Testis (tissue), 3 donors: Measurements from ENCODE around the gene SPAM1. TPM values are rescaled to one million over a fixed set of nuclear protein-coding genes. Genes with fewer than 3 reads are reported as not detected.

Source experiments
- DNase-seq: peaks from one replicate; pipeline ENCODE4 v3.0.0-alpha.2; 2019
- H3K27ac ChIP-seq, 2 donors: fragments of 200-600 bp; sonication (generic); one replicate each; pipeline ENCODE4 v1.5.1; 2019
- H3K27me3 ChIP-seq: fragments of 200-600 bp; sonication (generic); one replicate; pipeline ENCODE4 v1.5.1; 2019
- H3K36me3 ChIP-seq: fragments of 200-600 bp; sonication (generic); one replicate; pipeline ENCODE4 v1.5.1; 2017; ENCODE audit warnings: low read depth; ENCODE audit errors: missing control alignments
- H3K4me1 ChIP-seq: fragments of 200-600 bp; sonication (generic); one replicate; pipeline ENCODE4 v1.5.1; 2019
- H3K4me3 ChIP-seq, 2 donors: fragments of 200-600 bp; sonication (generic); one replicate each; pipeline ENCODE4 v1.5.1; 2017 to 2019
- H3K9me3 ChIP-seq: fragments of 200-600 bp; sonication (generic); one replicate; pipeline ENCODE4 v1.5.1; 2017
- CTCF ChIP-seq, 3 experiments: fragments of 450-650 bp in 2 of 3; fragments of 200-600 bp in 1 of 3; sonication (generic) in 1 of 3; IDR thresholded peaks; one replicate each; pipeline ENCODE4 v1.5.1; 2016 to 2019; ENCODE audit warnings: antibody characterized with exemption in 3 of 3, mild to moderate bottlenecking in 2 of 3, moderate library complexity in 1 of 3
- POLR2A ChIP-seq: fragments of 450-650 bp; IDR thresholded peaks from one replicate; pipeline ENCODE4 v1.6.1; 2017; ENCODE audit warnings: antibody characterized with exemption, mild to moderate bottlenecking, moderate library complexity
- WGBS, 2 donors: methylation state at CpG; one replicate each; pipeline ENCODE4 v1.1.5; 2018; 5-methylcytosine and 5-hydroxymethylcytosine counted together
- intact Hi-C: fragments of 100-400 bp; cut with DNase I; formaldehyde crosslinking; loops from one replicate; pipeline ENCODE4 v1.15.1; 2023; ENCODE audit warnings: low total_unique reads
- polyA plus RNA-seq: library from polyadenylated mRNA; stranded (reverse); fragments of 350-450 nt; fragmentation: Illumina TruSeq; extraction: RNeasy Lipid Tissue Mini Kit (QIAGEN cat#74804); gene quantifications from one replicate; pipeline ENCODE4 v1.2.3, GENCODE V29; 2014; ENCODE audit warnings: low read depth, low replicate concordance; ENCODE audit not compliant: insufficient read depth
- total RNA-seq, 2 donors: library from RNA; depleted of rRNA; stranded (reverse); fragments of >200 nt; gene quantifications; one replicate each; pipeline ENCODE4 v1.2.3, GENCODE V29; 2016

Gene SPAM1
- total and polyA plus RNA-seq, 3 donors from 2014 or later: 3.9 to 18.1 (median 9.4) TPM

DNA sequence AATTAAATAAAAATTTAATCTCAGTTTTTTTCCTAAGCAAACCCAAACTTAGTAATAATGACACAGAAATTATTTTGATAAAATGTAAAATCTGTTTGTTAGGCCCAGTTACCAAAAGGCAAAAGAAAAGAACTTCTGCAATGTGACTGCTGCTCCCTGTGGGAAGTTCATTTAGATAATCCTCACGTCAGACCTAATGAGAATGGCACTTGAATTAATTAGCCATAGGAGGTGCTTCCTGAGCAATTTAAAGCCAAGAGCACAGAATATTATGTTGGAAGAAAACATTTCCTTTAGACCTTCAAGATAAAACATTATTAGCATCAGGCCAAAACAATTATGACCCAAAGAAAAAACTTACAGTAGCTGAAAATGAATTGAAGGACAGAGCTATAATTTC, 19.4 kb downstream of the SPAM1 start:
- DNase-seq: no peak
- WGBS, 2 donors: 31 to 44% methylated on average over 1 of the region's 1 CpG
- no peaks in the 10 kb centered on the region for H3K9me3 ChIP-seq
- H3K4me3 ChIP-seq: no peak overlapping the region
- TF ChIP-seq CTCF (IDR thresholded peaks at IDR 0.05) (no peak), POLR2A (no peak)
- no peaks in the 10 kb centered on the region for H3K27me3 ChIP-seq
- no peak overlapping the region for H3K27ac ChIP-seq
- no peaks in the 10 kb centered on the region for H3K36me3 ChIP-seq
- no peaks in the 10 kb centered on the region for H3K4me1 ChIP-seq
- intact Hi-C loops: no loop called here

GRCh38 chr7:123945938-123946337, 20.9 kb downstream of the SPAM1 start:
- no peaks in the 10 kb centered on the region for H3K9me3 ChIP-seq
- WGBS, 2 donors: 65 to 75% methylated on average over 1 of the region's 1 CpG
- intact Hi-C loops: no loop called here
- no peak for TF ChIP-seq POLR2A
- no peak for TF ChIP-seq CTCF (IDR thresholded peaks at IDR 0.05)
- DNase-seq: no peak
- H3K36me3 ChIP-seq: no peaks in the 10 kb centered on the region
- H3K27ac ChIP-seq: no peak overlapping the region
- no peaks in the 10 kb centered on the region for H3K4me1 ChIP-seq
- H3K27me3 ChIP-seq: no peaks in the 10 kb centered on the region
- no peak overlapping the region for H3K4me3 ChIP-seq

- WGBS, 2 donors: 90 to 93% methylated on average over 4 of the region's 4 CpGs
- TF ChIP-seq POLR2A (no peak), CTCF (IDR thresholded peaks at IDR 0.05) (no peak)
- Histone ChIP-seq H3K27me3 (no peaks in the 10 kb centered on the region), H3K4me1 (no peaks in the 10 kb centered on the region), H3K27ac (no peak overlapping the region), H3K36me3 (no peaks in the 10 kb centered on the region), H3K4me3 (no peak overlapping the region), H3K9me3 (no peaks in the 10 kb centered on the region)
- intact Hi-C loops: no loop called here
- no peak for DNase-seq
Observed at GRCh38 chr7:123948136-123948535, 23.1 kb downstream of the SPAM1 start.

DNA sequence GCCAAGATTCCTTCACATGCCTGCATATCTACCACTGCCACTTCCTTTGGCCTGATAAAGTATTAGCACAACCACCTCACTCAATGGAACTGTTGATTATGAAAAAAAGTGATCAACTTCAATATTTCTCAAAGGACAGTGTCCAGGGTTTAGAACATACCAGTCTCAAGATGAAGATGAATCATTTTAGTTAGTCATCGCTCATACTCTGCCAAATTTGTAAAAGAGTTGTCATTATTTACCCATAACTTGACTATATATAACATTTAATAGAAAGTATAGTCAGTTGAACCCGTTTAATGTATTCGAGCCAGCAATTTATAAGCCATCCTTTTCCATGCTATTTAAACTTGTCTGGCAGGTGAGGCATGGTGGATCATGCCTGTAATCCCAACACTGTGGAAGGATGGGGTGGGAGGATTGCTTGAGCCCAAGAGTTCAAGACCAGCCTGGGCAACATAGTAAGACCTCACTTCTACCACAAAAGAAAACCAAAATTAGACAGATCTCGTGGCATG, 33.2 kb downstream of the SPAM1 start:
- no peak for DNase-seq
- H3K27me3 ChIP-seq: no peaks in the 10 kb centered on the region
- H3K27ac ChIP-seq: no peak overlapping the region
- H3K4me3 ChIP-seq: no peak overlapping the region
- whole genome bisulfite sequencing, 2 donors: 89 to 93% methylated on average over 4 of the region's 4 CpGs
- H3K9me3 ChIP-seq: no peaks in the 10 kb centered on the region
- intact Hi-C loops: no loop called here
- H3K36me3 ChIP-seq: no peaks in the 10 kb centered on the region
- H3K4me1 ChIP-seq: no peaks in the 10 kb centered on the region
- TF ChIP-seq POLR2A (no peak), CTCF (IDR thresholded peaks at IDR 0.05) (no peak)

DNA sequence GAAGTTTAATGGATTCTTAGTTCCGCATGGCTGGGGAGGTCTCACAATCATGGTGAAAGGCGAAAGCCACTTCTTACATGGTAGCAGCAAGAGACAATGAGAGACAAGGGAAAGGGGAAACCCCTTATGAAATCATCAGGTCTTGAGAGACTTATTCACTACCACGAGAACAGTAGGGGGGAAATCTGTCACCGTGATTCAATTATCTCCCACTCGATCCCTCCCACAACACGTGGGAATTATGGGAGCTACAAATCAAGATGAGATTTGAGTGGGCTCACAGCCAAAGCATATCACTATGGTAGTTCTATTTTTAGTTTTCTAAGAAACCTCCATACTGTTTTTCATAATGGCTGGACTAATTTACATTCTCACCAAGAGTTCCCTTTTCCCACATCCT, 36.7 kb downstream of the SPAM1 start:
- no peak overlapping the region for H3K4me3 ChIP-seq
- no peaks in the 10 kb centered on the region for H3K27me3 ChIP-seq
- no peak overlapping the region for H3K27ac ChIP-seq
- no peak for DNase-seq
- 43 to 47% methylated on average over 6 of the region's 6 CpGs for WGBS, 2 donors
- intact Hi-C loops: no loop called here
- no peaks in the 10 kb centered on the region for H3K4me1 ChIP-seq
- H3K9me3 ChIP-seq: no peaks in the 10 kb centered on the region
- no peak for TF ChIP-seq POLR2A
- no peak for TF ChIP-seq CTCF (IDR thresholded peaks at IDR 0.05)
- H3K36me3 ChIP-seq: no peaks in the 10 kb centered on the region
